ENCODE data around the gene KLHL1.

DNA sequence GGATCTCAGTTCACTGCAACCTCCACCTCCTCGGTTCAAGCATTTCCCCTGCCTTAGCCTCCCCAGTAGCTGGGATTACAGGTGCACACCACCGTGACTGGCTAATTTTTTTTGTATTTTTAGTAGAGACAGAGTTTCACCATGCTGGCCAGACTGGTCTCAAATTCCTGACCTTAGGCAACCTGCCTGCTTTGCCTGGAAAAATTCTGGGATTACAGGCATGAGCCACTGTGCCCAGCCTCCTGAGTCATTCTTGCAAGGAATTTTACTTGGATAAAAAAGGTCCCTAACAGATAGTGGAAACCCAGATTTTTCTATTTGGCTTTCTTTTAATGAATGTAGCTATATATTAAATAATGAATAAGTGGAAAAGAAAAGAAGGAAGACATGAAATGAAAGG, 450.6 kb downstream of the KLHL1 start:
- no peak for TF ChIP-seq EZH2 (IDR thresholded peaks at IDR 0.05; ENCODE audit: insufficient read depth, poor library complexity, severe bottlenecking)
- TF ChIP-seq EZH2phosphoT487 (IDR thresholded peaks at IDR 0.05; ENCODE audit: insufficient read depth, low read depth) = no peak

Data from GM23248 (cell line).